Measurements from ENCODE around the gene MAP4K2.

DNA sequence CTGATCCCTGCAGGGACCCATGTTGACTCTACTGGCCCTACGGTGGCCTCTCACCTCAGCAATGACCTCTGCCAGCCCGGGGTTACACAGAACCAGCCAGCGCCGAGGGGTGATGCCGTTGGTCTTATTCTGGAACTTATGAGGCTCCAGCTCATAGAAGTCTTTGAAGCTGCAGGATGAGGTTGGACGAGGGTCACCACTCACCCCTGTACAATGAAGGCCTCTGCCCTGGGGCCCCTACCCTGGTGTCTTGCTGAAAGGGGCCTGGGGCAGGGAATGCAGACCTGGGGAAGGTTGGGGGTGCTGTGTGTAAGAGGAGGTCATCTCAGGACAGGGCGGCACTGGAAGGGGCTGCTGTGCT is 50.0 kb downstream of the MAP4K2 start:
- TF ChIP-seq POLR2AphosphoS5 (IDR thresholded peaks at IDR 0.05; ENCODE audit: low read depth, low read length) (no peak), POLR2A (IDR thresholded peaks at IDR 0.05; ENCODE audit: low read depth, low read length) (no peak), POU2F2 (IDR thresholded peaks at IDR 0.05; ENCODE audit: low read depth, low read length) (no peak), TAF1 (IDR thresholded peaks at IDR 0.05; ENCODE audit: low read depth, low read length) (no peak), SPI1 (IDR thresholded peaks at IDR 0.05; ENCODE audit: low read depth, low read length) (no peak), PAX5 (IDR thresholded peaks at IDR 0.05; ENCODE audit: insufficient read depth, low read length, severe bottlenecking) (no peak)

All from GM12891 (cell line).